ENCODE measurements around the gene TRIM15.
A peak's percentile ranks its signal among the peaks of the same experiment; 100 is the strongest.
"Not testable (repeated sequence)": the region's sequence is repeated elsewhere in the genome, so short reads cannot be mapped to it uniquely, and the experiment has no call there.

Gene TRIM15

DNA sequence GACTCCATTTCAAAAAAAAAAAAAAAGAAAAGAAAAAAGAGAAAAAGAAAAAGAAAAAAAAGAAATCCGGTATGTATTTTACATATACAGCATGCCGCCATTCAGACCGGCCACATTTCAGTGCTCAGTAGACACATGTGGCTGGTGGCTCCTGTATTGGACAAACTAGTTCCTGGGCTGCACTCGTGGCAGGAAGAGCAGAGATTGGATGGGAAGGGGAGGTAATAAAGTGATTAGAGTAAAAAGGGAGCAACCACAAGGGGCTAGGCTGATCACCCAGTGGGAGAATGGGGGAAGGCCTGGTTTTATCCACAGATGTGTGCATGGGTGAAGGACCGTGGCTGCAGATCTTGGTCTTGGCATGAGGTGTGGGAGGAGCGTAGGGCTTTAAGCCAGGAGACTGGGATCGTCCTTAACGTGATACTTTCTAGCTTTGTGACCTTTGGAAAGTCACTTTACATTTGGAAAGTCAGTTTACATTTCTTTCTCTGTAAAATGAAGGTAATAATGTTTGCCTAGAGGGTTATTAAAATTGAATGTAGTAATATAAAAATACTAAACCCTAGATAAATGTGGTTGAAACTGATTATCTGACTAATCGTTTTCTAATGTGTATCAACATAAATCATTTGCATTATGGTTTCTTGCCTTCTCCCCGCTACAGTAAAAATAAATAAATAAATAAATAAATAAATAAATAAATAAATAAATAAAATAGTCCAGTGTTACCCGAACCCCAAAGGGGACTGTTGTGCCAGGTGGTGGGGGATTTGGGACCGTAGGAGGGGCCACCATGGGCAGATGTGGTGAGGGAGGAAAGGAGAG lies 869 bp upstream of the TRIM15 start:
- DNase-seq (ENCODE audit: low spot score) = no peak

DNA sequence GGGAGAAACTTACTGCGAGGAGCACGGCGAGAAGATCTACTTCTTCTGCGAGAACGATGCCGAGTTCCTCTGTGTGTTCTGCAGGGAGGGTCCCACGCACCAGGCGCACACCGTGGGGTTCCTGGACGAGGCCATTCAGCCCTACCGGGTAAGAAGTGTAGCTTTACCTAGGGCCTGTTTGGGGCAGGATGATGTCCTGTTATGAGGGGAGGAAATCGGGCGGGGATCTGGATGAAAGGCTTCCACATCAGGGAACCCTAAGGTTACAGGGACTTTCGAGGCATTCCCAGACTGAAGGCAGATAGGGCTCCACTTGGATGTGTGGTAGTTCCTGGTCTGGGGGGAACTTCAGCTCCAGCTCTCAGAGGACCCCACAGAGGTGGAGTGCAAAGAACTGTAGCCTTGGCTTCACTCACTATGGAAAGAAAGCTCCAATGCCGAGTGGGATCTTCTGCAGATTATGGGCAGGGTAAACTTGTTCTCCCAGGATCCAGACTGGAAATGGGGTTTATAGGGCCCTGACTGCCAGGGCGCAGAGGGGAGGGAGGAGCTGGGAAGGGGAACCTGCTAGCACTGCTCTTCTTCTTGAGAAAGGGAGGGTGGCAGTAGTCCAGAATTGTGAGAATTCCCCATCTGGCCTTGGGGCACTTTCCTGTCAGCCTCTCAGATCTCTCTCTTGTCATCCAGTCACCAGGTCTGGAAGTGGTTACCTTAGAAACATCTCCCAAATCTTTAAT lies 740 bp downstream of the TRIM15 start:
- no peak for DNase-seq (ENCODE audit: low spot score)

DNA sequence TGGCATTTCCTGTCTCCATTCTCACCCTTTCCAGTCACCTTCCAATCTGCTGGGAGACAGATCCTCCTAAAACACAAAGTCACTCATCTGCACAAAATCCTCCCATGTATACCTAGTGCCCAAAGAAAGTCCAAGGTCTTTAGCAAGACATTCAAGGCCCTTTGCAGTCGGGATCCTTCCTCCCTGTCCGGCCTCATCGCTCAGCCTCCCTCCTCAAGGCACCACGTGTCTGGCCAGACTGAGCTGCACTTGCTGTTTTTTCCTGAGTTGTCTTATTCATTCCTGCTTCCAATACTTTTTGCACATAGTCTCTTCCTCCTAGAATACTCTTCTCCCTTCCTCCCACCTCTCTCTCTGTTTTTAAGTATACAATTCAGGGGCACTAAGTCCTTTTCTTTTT lies 1.4 kb downstream of the TRIM15 start:
- no peak for DNase-seq (ENCODE audit: low spot score)

DNA sequence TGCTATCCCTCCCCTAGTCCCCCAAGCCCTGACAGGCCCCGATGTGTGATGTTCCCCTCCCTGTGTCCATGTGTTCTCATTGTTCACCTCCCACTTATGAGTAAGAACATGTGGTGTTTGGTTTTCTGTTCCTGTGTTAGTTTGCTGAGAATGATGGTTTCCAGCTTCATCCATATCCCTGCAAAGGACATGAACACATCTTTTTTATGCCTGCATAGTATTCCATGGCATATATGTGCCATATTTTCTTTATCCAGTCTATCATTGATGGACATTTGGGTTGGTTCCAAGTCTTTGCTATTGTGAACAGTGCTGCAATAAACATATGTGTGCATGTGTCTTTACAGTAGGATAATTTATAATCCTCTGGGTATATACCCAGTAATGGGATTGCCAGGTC lies 1.9 kb downstream of the TRIM15 start:
- DNase-seq (ENCODE audit: low spot score) = not testable (repeated sequence)

DNA sequence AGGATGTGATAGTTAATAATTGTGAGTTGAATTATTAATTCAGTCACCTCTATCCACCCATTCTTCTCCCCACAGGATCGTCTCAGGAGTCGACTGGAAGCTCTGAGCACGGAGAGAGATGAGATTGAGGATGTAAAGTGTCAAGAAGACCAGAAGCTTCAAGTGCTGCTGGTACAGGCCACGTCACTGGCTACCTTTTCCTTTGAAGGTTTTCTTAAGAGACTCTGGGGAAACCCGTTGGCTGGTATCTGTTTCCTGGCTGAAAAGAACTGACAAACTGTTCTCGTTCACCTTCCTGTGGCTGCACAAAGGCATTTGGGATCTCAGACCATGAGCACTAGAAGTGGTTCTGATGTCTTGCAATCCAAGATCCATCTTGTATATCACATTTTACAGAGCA lies 3.8 kb downstream of the TRIM15 start:
- DNase-seq (ENCODE audit: low spot score) = no peak

DNA sequence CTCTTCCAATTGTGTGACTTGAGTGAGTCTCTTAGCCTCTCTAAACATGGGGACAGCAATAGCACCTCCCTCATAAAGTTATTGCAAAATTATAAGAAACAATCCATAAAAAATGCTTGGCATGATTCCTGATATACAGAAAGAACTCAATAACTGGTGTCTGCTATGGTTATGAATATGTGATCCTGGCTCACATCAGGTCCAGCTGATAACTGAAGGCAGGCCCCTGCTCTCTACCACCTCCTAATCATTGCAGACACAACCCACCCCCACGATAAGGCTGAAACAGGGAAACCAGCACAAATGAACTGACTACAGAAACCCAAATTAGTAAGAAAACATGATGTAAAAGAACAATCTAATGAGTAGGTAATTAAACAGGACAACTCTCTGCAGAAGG lies 5.4 kb downstream of the TRIM15 start:
- DNase-seq (ENCODE audit: low spot score) = no peak

DNA sequence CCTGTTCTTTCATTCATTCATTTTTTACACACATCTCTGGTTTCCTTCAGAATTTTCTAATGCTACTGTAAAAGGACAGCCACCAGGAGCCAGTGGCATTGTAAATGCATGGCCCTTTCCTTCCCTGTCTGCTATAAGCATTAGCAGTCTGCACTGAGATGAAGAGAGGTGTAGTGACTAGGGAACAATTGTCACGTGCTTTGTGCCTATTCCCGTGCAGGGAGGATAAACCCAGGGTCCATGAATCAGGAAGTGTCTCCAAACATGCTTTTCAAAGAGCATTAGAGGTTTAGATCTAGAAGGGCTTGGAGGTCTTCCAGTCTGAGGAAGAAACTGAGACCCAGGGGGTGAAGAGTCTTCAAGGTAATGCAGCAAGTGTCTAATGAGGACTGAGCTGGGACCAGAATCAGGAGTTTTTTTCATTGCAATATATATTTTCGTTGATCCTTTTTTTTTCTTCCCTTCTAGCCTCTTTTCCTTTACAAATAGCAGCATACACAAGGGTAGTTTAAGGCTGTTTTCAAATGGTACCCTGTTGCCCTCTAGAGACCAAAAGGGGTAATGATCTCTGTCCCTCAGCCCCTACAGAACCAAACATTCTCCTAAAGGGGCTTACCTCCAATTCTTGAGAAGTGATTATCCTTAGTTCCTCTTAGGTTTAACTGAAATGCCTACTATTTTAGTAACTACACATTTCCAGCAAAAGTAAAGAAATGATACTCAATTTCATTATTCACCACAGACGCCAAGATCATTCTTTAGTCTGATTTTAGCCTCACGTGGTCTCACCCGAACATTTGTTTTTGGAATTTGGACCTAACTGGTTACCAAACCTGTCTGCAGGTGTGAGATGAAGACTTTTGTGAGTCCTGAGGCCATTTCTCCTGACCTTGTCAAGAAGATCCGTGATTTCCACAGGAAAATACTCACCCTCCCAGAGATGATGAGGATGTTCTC lies 6.6 kb downstream of the TRIM15 start:
- DNase-seq (ENCODE audit: low spot score) = peak; percentile 54

DNA sequence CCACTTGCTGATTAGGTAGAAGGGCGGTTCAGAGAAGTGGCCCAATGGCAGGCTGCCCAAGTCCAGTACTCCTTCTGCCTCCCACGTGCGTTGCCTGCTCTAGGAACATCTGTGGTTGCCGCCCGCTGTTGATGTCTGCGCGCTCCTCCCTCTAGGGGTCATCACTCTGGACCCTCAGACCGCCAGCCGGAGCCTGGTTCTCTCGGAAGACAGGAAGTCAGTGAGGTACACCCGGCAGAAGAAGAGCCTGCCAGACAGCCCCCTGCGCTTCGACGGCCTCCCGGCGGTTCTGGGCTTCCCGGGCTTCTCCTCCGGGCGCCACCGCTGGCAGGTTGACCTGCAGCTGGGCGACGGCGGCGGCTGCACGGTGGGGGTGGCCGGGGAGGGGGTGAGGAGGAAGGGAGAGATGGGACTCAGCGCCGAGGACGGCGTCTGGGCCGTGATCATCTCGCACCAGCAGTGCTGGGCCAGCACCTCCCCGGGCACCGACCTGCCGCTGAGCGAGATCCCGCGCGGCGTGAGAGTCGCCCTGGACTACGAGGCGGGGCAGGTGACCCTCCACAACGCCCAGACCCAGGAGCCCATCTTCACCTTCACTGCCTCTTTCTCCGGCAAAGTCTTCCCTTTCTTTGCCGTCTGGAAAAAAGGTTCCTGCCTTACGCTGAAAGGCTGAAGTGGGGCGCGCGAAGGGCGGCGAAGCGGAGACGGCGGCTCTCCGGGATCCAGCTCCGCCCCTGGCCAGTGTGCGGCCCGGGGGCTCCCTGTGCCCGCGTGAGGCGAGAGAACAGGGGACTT lies 8.5 kb downstream of the TRIM15 start:
- DNase-seq (ENCODE audit: low spot score) = no peak

DNA sequence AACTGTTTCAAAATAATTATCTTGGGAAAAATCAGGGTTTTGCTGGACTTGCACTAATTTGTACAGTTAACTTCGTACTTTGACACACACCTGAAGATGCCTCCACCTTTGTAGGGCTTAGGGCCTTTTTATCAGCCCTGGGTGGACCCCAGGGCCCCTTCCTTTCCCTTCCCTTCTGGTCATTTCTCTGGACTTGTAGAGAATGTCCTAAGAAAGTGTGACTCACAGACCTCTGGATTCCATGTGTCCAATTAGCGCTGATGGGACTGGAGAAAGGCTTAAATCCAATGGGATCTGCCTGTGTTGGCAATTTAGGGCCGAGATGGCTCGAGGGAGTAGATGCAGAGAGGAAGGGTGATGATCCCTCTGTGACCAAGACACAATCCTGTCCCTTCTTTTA lies 9.3 kb downstream of the TRIM15 start:
- DNase-seq (ENCODE audit: low spot score) = no peak

DNA sequence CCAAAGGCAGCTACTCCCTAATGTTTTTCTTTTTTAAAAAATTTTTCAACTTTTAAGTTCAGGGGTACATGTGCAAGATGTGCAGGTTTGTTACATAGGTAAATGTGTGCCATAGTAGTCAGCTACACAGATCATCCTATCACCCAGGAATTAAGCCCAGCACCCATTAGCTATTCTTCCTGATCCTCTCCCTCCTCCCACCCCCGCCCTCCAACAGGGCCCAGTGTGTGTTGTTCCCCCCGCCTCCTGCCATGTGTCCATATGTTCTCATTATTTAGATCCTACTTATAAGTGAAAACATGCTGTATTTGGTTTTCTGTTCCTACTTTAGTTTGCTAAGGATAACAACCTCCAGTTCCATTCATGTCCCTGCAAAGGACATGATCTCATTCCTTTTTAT lies 12.4 kb downstream of the TRIM15 start:
- no peak for DNase-seq (ENCODE audit: low spot score)

DNA sequence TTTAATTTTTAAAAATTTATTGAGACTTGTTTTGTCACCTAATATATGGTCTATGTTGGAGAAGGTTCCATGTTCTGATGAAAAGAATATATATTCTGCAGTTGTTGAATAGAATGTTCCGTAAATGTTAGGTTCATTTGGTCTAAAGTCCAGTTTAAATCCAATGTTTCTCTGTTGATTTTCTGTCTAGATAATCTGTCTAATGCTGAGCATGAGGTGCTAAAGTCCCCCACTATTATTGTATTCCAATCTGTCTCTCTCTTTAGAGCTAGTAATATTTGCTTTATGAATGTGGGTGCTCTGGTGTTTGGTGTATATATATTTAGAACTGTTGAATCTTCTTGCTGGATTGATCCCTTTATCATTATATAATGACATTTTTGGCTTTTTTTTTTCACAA lies 15.5 kb downstream of the TRIM15 start:
- no peak for DNase-seq (ENCODE audit: low spot score)

DNA sequence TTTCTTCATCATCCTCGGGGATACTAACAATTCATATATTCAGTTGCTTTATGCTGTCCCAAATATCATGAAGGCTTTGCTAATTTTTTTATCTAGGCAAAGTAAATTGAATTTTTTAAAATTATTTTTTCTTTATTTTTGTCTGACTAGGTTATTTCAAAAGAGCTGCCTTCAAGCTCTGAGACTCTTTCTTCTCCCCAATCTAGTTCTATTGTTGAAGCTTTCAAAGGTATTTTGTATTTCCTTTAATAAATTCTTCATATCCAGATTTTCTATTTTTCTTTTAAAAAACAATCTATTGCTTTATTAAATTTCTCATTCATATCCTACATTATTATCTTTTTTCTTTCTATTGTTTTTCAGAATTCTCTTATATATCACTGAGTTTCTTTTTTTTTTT lies 16.8 kb downstream of the TRIM15 start:
- no peak for DNase-seq (ENCODE audit: low spot score)

DNA sequence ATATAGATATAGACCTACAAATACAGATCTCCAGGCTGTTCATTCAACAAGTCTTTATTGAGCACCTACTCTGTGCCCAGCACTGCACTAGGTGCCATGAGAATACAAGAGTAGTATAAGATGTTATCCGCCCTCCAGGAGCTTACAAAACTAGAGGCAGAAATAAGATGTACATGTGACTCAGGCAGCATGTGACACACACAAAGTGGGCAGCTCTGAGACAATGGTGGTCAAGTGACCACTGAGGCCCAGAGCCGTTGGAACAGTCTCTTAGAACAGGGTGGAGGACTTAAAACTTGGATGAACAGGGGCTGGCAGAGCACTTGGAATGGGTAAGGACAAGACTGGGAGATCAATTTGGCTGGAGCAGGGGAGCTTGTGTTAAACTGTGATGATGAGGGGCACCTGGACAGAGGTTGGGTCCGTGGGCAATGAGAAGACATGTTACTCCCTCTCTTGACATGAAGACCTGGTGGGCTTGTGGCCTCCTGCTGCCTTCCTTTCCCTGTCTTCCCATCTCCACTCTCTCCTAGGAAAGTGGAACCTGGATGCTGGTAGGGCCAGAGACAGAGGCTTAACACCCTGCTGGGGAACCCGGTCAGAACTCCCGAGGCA lies 21.2 kb downstream of the TRIM15 start:
- DNase-seq (ENCODE audit: low spot score) = no peak

DNA sequence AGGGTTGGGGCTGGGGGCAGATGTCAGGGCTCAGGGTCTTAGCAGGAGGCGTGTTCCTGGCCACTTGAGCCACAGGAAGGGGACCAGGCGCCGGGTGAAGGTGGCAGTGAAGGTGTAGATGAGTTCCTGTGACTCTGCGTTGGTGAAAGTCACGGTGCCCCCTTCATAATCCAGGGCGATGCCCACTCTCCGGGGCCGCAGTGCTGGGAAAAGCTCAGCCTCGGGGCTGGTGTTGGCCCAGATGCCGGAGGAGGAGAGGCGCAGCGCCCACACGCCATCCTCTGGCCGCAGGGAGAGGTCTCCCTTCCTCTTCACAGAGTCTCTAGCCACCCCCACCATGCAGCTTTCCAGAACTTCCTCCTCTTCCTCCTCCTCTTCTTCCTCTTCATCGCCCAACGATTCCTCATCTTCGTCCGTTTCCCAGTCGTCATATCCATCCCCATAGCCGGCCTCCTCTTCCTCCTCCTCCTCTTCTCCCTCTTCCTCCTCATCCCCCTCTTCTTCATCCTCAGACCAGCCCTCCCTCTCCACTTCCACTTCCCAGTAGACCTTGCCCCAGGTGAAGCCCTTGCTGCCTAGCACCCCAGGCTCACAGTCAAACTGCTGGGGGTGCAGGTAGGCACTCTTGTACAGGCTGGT lies 22.6 kb downstream of the TRIM15 start:
- no peak for DNase-seq (ENCODE audit: low spot score)

DNA sequence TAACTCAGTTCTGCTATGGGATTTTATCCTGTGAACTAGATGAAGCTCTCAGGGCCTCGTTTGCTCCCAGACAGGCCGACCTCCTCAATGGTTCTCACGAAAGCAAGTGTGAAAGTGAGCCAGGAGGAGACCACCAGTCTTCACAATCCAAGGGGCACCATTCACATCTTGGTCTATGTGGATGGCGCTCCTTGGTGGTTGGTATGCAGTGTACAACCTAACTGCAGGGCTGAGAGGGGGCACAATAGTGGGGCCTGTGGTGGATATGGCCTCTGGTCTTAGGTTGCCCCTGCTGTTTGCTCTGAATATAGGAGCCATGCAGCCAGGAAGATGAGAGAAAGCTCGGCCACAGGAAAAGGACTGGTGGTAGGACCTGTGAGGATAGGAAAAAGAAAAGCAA lies 25.2 kb downstream of the TRIM15 start:
- no peak for DNase-seq (ENCODE audit: low spot score)

DNA sequence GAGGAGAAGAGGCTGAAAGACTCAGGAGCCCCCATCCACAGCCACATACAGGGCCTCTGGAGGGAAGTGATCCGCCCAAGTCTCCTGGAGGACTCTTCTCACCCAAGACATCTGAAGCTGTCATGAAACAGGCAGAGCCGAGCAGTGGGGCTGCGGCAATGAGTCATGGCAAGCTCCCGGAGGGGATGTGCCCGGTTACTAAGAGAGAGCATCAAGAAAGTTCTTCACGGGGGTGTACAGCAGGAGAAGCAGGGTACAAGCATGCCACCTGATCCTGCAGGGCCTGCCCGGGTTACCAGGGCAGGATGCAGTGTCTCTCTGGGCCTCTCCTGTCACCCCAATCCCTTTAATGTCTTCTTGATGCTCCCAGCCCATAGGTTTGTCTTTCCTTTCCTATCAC lies 28.7 kb downstream of the TRIM15 start:
- DNase-seq (ENCODE audit: low spot score) = no peak

DNA sequence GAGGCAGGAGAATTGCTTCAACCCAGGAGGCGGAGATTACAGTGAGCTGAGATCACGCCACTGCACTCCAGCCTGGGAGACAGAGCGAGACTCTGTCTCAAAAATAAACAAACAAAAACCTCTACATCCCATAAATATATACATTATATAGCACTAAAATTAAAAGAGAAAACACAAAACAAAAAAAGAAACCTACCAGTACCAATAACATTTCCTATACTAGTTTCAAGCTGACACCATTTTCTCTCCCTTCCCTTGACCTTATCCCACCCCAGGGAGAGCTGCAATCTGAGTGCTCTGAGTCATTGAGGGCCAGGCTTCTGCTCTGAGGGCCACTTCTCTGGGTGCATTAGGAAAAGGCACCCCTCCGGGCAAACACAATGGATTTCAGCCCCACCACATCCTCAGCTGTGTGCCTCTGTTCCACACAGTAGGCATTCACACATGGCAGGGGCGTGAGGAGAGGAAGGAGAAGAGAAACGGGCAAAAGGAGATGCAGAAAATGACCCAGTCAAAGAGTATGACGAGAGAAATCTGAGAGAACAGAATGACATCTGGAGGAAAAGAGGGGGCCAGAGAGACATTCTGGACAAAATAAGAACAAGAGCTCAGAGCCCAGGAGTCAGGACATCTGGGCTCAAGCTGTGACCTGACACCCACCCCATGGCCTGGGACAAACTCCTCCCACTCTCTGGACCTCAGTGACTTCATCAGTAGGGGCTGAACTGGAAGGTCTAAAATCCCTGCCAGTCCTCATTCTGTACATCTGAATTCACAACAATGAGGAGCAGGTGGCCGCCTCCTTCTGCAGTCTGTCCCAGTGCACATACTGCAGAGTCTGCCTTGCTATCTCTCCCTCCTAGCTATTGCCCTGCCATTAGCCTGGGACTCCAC lies 31.7 kb downstream of the TRIM15 start:
- no peak for DNase-seq (ENCODE audit: low spot score)

DNA sequence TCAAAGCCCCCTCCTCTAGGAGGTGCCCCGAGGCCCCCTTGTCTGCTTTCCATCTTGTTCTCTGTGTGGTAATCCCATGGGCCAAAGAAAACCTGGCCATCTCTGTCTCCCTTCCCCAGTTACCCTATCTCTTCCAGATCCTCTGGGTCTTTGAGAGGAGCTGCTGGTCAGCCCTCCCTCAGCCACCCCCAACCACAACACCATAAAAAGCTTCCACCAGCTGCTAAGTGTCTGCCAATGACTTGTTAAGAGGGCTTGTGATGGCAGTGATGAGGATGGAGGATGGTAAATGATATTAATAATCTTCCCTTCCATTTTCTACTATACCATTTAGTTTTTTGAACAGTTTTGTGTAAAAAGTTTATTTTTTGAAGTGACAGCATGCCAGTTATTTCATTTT lies 32.6 kb downstream of the TRIM15 start:
- DNase-seq (ENCODE audit: low spot score) = no peak

DNA sequence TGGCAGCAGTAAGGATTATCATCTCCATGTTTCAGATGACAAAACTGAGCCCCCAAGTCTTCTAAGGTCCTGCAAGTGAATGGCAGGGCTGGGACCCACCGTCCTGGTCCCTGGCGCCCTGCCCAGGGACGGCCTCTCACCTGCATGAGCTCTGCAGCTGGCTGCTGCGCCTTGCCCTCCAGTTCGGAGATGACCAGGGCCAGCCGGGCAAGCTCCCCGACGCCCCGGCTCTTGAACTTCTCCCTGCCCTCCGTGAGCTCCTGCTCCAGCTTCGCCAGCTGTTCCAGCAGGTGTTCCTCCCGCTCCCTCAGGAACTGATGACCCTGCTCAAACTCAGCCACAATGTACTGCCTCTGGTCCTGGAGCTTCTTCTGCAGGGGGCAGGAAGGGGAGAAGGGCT lies 33.0 kb downstream of the TRIM15 start:
- DNase-seq (ENCODE audit: low spot score) = no peak
